NCI-H524 treated with DMSO at 0.1 percent for 48 hours (cell line): Measurements from ENCODE around the gene NOL9.

Experiments
- DNase-seq: peaks from one replicate; lab custom pipeline; 2025; lab: John Stamatoyannopoulos, UW

The NOL9 gene

GRCh38 chr1:6489383-6489765 is 64.9 kb downstream of the NOL9 start:
- no peak for DNase-seq

- DNase-seq: no peak
Measured at GRCh38 chr1:6488602-6489382, 65.5 kb downstream of the NOL9 start.

- no peak for DNase-seq
Measured at GRCh38 chr1:6487804-6488484, 66.4 kb downstream of the NOL9 start.

GRCh38 chr1:6486433-6487011 is 67.8 kb downstream of the NOL9 start:
- DNase-seq: peak; percentile 39

GRCh38 chr1:6485168-6486101 is 68.9 kb downstream of the NOL9 start:
- DNase-seq: no peak

GRCh38 chr1:6484826-6485167 is 69.5 kb downstream of the NOL9 start:
- no peak for DNase-seq

GRCh38 chr1:6483761-6484117 is 70.6 kb downstream of the NOL9 start:
- no peak for DNase-seq

GRCh38 chr1:6483017-6483760 is 71.1 kb downstream of the NOL9 start:
- no peak for DNase-seq

- DNase-seq: no peak
Measured at GRCh38 chr1:6481820-6482219, 72.5 kb downstream of the NOL9 start.

- no peak for DNase-seq
Measured at GRCh38 chr1:6477039-6477820, 77.1 kb downstream of the NOL9 start.

- no peak for DNase-seq
Measured at GRCh38 chr1:6476483-6476882, 77.8 kb downstream of the NOL9 start.

GRCh38 chr1:6475381-6476133 is 78.8 kb downstream of the NOL9 start:
- no peak for DNase-seq

GRCh38 chr1:6474815-6475282 is 79.5 kb downstream of the NOL9 start:
- DNase-seq: no peak

GRCh38 chr1:6473974-6474814 is 80.1 kb downstream of the NOL9 start:
- DNase-seq: no peak

GRCh38 chr1:6473156-6473555 is 81.2 kb downstream of the NOL9 start:
- no peak for DNase-seq

- no peak for DNase-seq
Measured at GRCh38 chr1:6472391-6472790, 81.9 kb downstream of the NOL9 start.

- DNase-seq: no peak
Measured at GRCh38 chr1:6471970-6472368, 82.3 kb downstream of the NOL9 start.
